NCI-H748 (cell line): ENCODE measurements around the gene ERN1.

Source experiments
- DNase-seq: peaks from one replicate; lab custom pipeline; 2025; ENCODE audit not compliant: unreplicated experiment; lab: John Stamatoyannopoulos, UW

ERN1 gene

DNA sequence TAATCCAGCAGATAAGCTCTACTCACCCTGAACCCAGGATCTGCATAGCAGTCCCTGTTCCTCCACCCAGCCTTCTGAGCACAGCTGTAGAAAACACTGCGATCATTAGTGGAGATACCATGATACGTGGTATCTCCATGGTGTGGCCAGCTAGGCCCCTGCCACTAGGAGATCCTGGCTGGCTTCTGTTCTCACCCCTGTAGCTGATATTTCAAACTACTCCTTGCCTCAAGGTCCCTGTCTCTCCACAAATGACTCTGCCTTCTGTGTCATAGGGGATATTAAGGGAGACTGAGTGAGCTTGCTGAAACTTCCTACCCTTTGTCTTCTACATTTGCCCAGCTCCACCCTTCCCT lies 44.3 kb downstream of the ERN1 start:
- DNase-seq: no peak

DNA sequence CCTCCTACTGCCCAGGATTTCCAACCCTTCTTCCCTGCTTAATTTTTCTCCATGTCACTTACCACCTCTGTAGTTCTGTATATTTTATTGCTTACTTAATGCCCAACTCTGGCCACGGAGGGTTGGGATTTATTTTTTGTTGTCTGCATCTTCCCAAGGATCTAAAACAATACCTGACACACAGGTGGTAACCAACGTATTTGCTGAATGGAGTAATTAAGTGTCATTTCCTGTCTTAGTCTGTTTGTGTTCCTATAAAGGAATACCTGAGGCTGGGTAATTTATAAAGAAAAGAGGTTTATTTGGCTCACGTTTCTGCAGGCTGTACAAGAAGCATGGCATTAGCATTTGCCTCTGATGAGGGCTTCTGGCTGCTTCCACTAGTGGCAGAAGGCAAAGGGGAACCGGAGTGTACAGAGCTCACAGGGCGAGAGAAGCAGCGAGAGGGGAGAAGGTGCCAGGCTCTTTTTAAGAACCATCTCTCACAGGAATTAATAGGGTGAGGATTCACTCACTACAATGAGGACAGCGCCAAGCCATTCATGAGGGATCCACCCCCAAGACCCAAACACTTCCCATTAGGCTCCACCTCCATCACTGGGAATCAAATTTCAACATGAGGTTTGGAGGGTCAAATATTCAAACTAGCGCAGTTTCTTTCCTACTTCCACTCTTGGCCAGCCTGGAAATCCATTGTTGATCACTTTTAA lies 44.8 kb downstream of the ERN1 start:
- peak; percentile 80 for DNase-seq

DNA sequence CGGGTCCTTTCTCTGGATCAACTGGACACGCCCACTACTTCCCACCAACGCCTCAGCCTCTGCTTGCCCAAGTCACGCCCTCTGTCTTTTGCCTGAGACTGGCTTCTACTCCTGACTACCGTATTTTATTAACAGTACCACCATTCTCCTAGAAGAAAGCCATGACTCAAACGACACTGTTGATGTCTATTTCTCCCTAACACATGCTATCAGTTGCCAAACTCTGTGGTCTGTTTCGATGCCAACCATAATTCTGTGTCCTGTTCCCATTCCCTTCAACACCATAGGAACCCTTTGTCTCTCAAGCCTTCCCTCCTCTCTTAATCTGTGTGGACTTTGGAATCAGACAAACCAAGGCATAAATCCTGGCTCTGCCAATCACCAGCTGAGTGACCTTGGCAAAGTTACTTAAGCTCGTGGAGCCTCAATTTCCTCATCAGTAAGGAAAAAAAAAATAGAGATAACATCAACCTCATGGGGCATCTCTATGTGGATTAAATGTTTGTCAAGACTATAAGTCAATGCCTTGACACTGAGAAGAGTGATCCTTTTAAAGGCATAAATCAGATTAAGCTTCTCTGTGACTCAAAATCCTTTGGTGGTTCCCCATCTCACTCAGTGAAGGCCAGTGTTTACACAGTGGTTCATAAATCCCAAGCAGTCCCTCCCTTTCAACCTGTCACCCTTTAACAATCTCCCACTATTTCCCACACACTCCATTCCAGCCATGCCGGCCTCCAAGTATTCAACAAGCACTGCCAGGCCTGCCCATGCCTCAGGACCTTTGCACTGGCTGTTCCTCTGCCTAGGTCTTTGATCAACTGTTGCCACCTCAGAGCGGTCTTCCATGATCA lies 45.6 kb downstream of the ERN1 start:
- peak; percentile 37 for DNase-seq

DNA sequence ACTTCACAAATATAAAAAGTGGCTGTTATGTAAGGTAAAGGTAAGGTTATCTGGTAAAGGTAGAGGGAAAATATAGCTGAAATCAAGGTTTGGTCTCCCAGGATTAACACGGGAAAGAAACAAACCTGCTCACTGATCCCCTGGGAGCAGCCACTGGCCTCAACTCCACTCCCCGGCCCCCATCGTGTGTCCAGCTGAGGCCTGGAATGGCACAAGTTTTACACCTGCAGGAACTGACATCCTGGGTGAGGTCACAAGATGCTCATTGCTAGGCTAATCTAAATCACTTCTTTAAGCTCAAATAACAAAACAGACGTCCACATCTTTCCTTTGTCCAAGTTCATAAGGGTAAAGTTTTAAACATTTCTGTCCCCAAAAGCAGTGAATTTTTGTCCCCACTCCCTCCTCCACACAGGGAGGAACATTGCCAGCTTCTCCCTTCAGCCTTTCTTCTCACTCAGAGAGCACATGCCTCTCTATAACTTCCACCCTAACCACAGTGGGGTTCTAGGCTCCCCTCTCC lies 46.3 kb downstream of the ERN1 start:
- no peak for DNase-seq

DNA sequence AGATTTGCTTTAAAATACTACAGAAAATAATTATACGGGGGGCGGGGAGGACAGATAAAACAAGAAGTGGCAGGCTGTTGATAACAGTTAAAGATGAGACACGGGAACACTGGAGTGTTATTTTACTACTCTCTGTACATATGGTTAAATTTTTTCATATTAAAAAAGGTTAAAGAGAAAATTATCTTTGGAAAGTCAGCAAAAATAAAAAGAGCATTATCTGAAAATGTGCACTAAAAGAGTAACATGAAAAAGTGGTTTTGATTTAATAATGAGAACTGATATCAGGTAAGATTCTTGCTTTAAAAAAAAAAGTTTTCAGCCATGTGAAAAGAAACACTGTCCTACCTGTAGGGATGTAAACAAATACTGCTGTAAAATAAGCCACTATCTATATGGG lies 46.9 kb downstream of the ERN1 start:
- DNase-seq: no peak

DNA sequence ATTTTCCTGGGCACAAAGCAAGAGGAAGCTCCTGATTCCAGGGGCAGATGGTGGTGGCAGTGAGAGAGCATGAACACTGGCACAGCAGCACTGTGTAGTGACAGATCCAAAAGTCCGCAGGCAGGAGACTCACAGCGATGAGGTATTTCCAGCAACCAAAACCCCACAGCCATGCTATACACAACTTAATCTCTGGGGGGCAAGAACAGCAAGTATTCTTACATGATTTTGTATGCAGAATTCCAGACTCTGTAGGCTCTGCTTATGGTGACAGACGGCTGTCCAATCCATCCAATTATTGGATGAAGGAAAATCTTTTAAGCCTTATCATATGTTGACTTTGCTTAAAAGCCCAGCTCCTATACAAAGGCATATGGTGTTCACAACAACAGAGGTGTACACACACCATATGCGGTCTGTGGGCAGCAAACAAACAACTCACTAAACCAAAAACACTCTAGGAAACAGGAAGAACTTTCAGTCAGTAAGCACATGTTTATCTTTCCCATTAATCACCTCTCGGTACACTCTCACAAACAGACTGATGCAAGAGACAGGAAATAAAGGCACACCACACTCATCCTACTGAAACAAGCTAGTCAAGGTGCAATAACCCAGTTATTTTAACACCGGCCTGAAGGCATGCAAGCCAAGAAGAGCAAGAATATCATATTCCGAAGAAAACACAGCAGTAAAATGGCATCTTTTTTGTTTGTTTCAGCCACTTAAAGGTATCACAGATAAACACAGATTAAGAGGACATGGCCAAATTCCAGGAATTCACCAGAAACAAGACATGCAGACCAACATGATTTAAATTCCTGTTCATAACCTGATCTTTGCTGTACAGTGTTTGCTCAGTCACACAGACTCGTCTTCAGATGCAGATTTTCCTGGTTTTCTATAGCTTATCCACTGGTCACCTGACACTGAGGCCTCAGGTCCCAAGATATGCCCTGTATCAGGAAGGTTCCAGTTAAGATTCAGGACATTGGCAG lies 47.8 kb downstream of the ERN1 start:
- peak; percentile 87 for DNase-seq

DNA sequence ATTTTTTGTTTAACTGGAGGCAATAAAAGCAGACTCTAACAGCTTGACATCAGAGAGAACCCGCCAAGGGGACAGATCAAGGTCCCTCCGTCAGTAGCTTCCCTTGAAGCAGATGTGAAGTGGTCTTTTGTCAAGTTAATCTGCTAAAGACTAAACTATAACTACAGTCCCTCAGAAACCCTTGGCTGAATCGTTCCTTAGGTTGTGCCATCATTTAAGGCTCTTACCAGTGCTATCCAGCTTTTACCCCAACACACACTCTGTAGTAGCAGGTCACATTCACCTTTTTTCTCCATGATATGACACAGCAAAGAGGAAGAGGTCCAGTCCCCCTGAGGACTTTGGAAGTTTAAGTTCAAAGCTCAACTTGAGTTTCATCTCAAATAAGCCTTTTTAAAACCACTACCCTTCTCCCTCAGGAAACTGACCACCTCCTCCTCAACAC lies 49.7 kb downstream of the ERN1 start:
- DNase-seq: no peak

DNA sequence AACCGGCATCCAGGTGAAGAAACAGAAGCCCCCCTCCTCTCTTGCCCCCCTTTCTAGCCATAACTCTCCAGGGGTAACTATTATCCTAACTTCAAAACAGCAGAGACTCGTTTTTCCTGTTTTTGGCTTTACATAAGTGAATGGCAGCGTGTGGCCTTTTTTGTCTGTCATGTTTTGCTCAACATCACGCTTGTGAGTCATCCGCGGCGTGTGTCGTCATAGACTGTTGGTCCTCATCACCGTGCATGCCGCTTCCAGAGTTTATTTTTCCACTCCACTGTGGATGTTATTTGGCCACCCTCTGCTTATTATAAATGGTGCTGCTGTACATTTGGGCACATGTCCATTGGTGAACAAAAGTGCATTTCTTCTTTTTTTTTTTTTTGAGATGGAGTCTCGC lies 52.6 kb downstream of the ERN1 start:
- peak; percentile 97 for DNase-seq

DNA sequence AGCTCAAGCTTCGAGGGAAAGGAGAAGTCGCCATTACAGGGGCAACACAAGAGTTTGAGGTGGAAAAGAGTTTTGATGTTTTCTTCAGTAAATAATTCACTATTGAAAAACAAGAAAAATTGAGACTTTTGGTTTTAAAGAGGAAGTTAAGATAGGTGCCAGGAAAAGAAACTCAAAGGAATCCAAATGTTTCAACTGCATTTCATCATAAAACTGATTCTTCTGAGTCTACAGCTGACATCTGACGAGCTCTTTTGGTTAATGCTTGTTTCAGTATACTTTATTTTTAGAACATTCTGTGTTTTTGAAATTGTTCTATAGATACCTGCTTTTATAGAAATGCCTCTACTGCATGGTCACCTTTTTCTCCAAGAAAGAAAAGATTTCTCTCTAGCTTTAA lies 54.0 kb downstream of the ERN1 start:
- no peak for DNase-seq

DNA sequence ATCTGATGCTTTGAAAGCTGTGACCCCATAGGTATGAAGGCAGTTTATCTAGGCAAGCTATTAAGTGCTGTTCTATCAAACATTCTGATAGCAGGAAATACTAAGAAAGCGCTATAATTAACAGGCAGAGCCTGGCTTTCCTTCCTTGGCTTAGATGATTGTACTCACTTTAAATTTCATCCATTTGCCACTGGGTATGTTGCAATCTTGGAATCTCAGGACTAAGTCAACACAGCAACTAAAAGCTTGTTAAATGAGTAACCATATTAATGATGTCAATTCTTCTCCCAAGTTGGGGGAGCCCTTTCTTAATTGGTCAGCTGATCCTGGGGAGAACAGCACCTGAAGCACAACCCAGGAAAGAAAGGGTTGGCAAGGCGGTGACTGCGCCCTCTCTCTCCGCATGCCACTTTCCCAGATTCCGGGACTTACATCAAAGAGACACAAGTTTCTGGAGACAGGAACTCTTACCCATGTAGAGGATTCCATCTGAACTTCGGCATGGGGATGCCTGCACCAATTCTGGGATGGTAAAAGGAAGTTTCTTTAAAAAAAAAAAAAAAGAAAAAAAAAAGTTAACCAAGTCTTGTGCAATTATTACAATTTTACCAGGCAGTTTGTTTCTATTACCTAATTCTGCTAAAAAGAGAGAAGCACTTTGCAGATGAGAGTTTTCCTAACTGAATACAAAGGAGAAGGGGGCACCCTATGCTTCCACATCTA lies 55.1 kb downstream of the ERN1 start:
- no peak for DNase-seq

DNA sequence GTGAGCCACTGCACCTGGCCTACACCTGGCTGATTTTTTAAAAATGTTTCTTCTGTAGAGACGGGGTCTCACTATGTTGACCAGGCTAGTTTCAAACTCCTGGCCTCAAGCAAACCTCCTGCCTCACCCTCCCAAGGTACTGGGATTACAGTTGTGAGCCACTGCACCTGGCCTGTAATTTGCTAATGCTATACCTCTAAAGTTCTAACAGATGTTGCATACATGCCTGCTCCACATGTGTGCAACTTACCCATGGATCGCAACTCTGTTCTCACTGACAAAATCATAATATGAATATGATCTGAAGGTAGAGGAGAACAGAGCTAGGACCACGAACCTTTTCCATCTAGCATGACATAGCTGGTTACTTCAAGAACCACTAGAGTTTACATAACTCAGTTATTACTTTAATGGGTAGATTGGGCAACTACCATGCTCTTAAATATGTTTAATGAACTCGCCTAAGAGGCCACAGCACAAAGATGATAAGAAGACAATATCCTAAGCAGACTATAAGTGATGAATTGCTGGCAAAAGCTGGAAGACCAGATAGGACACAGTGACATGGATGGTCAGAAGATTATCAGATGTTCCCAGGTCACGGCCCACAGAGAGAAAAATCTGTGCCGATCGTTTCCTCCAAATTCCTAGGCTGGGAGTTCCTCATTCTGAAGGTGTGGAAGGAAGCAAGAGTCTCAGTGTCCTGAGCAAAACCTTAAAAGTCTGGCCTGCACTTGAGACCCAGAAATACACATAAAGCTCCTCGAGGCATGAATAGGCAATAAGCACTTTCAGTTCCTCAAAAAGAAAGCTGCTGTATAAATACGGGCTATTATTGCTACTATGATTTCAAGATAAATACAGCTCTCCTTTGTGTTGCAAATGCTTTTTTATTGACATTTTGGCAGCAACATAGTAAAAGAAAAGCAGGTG lies 55.9 kb downstream of the ERN1 start:
- peak; percentile 93 for DNase-seq

DNA sequence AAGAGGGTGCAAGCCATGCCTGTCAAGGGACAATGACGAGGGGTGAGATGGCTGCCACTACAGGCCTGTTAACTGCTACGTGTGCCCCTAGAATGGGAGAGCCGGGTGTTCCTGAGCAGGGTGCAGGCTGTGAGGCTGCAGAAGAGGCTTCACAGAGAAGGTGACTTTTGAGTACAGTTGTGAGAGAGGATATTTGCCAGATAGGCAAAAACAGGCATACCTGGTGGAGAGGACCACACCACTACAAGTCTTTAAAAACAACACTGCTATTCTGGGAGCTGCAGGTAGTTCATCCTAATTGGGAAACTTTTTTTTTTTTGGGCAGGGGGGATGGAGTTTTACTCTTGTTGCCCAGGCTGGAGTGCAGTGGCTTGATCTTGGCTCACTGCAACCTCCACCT lies 58.8 kb downstream of the ERN1 start:
- DNase-seq: no peak

DNA sequence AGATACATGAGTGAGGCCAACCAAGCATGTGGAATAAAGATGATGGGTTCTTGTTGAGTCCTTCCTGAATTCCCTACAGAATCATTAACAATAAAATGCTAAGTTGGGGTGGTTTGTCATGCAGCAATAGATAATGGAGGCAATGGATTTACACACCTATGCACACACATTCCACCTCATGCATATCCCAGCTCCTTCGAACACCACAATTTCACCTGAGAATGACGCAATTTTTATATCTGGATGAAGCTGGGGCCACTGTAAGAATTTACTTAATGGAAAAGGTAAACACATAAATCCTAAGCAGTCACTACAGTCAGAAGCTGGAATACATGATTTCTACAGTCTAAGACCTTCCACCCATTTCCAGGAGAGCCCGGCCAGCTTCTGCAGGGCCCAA lies 59.7 kb downstream of the ERN1 start:
- no peak for DNase-seq

DNA sequence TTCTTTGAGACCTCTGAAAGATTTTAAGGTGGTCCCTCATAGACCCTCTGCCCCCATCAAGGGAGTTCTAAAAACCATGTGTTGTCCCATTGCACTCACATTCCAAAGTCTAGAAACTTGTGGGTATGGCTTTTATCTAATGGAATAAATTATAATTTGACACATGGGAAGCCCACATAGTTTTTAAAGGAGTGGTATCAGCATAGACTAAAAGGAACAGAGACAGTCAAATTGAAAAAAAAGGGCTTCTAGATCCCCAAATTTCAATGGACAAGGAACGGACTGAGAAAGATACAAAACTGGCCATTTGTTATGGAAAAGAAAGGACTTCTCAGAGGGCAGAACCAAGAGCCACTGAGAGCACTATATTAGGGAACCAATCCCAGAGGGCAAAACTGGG lies 60.8 kb downstream of the ERN1 start:
- DNase-seq: no peak

DNA sequence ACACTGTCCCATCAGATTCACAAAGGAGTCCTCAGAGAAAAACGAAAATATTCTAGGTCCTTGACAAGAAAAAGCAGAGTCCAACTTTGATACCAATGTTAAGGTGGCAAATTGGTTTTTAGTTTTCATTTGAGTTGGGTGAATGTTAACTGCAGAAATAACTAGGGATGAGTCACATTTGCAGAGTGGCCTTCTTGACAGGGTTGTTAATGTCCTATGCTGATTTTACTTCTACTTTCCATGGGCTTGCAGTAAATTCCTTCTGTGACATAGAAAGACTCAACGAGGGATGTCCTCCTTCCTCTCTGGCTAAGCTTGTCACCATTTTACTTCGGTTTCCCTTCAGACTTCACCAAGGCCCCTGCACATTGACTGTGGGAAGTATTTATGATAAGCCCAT lies 62.3 kb downstream of the ERN1 start:
- no peak for DNase-seq

DNA sequence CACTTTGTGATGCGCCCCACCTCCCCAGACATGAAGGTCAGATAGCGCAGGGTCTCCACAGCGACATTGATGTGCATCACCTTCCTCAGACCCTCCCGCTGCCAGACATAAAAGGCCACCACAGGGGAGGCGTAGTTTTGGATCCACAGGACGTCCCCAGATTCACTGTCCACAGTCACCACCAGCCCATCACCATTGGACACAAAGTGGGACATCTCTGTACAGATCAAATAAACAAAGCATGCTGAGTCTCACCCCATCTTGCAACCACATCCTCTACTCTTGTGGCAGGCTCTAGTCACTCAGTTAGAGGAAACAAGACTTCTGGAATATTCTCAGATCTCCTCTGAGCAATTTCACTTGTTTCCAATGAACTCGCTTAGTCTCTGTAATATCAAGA lies 63.2 kb downstream of the ERN1 start:
- no peak for DNase-seq

DNA sequence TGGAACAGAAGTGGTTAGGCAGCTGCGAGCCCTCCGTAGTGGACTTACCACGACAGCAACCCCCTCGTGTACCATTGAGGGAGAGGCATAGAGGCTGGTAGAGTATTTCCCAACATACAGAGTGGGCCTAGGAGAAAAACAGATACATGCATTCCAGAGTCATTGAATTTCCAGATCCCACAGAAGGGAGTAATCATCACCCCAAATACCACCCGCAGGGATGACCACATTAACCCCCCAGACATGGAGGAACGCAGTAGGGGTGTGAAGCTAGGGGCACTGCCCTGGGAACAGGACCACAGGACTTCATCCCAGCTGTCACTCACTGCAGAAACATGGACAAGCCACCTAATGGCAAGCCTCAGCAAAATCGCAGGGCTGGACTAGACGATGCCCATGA lies 64.8 kb downstream of the ERN1 start:
- no peak for DNase-seq

DNA sequence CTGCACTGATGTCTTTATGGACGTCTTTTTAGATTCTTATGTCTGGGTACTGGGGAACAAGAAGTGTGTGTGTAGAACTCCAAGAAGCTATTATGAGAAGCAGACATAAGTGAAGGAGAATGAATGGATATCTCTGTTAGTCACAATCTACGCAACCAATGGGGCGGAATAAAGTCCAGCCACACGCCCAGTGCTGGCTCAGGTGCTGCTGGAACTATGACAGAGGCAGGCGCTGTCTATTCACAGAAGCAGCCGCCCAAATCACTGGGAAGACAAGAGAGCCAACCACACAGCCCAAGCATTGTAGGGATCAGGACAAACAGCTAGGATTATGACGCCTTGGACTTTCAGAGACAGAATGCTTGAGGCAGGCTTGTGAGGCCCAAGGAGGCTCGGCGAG lies 65.6 kb downstream of the ERN1 start:
- no peak for DNase-seq

DNA sequence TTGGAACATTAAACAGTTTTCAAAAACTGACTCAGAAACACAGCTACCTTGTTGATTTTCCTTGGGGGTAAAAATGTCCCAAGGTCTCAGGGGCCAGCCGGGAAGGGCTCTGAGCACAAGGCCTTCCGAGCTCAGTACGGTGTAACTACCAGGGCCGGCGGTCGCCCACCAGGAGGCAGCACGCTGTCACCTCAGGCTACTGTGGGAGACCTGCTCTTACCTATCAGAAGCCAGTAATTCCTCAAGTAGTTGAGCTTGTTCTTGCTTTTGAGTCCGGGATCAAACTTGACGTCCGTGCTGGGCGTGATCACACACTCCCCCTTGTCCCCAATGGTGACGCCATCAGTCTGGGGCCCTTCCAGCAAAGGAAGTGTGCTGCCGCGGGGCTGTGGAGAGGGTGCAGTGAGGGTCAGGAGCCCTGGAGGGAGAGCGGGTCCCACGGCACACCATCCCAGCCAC lies 66.1 kb downstream of the ERN1 start:
- peak; percentile 47 for DNase-seq
